Measurements from ENCODE around the gene ZNF358. TPM values are rescaled to one million over a fixed set of nuclear protein-coding genes. Genes with fewer than 3 reads are reported as not detected.

ZNF358 gene
- total RNA-seq, 1 donor from 2014 or later = 67.1 TPM

DNA sequence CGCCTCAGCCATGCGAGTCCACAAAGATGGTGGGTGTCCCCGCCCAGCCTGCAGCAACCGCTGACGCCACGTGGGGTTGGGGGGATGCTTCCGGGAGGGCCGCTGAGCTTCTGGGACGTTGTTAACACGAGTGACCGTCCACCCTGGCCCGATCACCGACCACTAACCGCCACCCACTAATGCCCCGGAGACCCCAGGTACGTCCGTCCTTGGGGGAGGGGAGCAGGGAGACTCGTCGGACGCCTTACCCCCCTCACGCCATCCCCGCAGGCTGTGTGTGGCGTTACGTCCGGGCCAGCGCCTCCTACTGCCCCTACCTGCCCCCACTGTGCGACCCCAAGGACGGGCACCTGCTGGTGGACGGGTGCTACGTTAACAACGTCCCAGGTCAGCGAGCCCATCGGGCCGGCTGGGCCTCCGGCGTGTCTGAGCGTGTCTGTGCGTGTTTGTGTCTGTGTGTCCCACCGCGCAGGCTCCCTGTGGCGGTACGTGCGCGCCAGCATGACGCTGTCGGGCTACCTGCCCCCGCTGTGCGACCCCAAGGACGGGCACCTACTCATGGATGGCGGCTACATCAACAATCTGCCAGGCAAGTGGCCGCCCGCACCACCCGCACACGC, 40.9 kb downstream of the ZNF358 start:
- DNase-seq (ENCODE audit: extremely low spot score, unreplicated experiment) = no peak
- Mint-ChIP-seq H3K27me3 (no peaks in the 10 kb centered on the region), H3K27ac (no peak overlapping the region), H3K36me3 (peaks cover 13% of the 10 kb centered on the region), H3K4me3 (no peak overlapping the region), H3K9me3 (no peaks in the 10 kb centered on the region), H3K4me1 (ENCODE audit: unreplicated experiment) (no peaks in the 10 kb centered on the region)
- TF ChIP-seq, protein P1, sequence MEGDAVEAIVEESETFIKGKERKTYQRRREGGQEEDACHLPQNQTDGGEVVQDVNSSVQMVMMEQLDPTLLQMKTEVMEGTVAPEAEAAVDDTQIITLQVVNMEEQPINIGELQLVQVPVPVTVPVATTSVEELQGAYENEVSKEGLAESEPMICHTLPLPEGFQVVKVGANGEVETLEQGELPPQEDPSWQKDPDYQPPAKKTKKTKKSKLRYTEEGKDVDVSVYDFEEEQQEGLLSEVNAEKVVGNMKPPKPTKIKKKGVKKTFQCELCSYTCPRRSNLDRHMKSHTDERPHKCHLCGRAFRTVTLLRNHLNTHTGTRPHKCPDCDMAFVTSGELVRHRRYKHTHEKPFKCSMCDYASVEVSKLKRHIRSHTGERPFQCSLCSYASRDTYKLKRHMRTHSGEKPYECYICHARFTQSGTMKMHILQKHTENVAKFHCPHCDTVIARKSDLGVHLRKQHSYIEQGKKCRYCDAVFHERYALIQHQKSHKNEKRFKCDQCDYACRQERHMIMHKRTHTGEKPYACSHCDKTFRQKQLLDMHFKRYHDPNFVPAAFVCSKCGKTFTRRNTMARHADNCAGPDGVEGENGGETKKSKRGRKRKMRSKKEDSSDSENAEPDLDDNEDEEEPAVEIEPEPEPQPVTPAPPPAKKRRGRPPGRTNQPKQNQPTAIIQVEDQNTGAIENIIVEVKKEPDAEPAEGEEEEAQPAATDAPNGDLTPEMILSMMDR (conservative IDR thresholded peaks at IDR 0.05) = no peak

GRCh38 chr19:7558667-7559066, 42.8 kb downstream of the ZNF358 start:
- Mint-ChIP-seq H3K9me3 (no peaks in the 10 kb centered on the region), H3K27me3 (no peaks in the 10 kb centered on the region), H3K4me3 (no peak overlapping the region), H3K36me3 (peaks cover 13% of the 10 kb centered on the region), H3K27ac (no peak overlapping the region), H3K4me1 (ENCODE audit: unreplicated experiment) (no peaks in the 10 kb centered on the region)
- no peak for DNase-seq (ENCODE audit: extremely low spot score, unreplicated experiment)
- TF ChIP-seq, protein P1 (conservative IDR thresholded peaks at IDR 0.05) = no peak

DNA sequence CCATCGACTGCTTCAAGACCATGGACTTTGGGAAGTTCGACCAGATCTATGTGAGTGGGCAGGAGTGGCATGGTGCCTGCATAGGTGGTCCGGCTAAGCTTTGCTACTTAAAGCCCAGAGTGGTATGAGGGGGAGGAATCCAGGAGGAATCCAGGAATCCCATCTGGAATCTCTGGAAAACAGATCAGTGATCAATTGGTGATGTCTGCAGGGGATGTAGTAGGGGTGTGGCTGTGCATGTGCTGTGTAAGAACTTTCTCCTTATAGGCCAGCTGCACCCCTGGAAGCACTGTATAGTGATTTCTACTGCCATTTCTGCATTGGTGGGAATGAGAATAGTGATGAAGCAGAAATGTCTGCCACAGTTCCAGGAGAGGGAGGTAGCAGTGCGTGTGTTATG, 43.2 kb downstream of the ZNF358 start:
- TF ChIP-seq, protein P1 (conservative IDR thresholded peaks at IDR 0.05) = no peak
- Mint-ChIP-seq H3K4me3 (no peak overlapping the region), H3K36me3 (peaks cover 13% of the 10 kb centered on the region), H3K27ac (no peak overlapping the region), H3K9me3 (no peaks in the 10 kb centered on the region), H3K4me1 (ENCODE audit: unreplicated experiment) (no peaks in the 10 kb centered on the region), H3K27me3 (no peaks in the 10 kb centered on the region)
- no peak for DNase-seq (ENCODE audit: extremely low spot score, unreplicated experiment)

DNA sequence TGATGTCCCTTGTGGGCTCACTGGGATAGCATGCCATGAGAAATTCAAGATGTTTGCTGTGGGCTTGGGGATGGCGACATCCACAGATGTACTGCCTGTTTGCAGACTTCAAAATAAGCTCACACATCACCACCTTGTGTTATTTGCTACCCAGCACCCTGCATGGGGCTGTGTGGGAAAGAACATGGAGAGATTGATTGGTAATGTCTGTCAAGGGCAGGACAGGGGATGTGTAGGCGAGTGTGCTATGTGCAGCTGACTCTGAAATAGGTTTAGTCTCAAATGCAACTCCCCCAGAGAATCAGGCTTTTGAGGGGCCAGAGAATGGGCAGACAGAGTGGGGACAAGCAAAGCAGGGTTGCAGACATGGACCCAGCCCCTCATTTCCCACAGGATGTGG, 44.4 kb downstream of the ZNF358 start:
- DNase-seq (ENCODE audit: extremely low spot score, unreplicated experiment) = no peak
- Mint-ChIP-seq H3K4me3 (no peak overlapping the region), H3K27me3 (no peaks in the 10 kb centered on the region), H3K36me3 (peaks cover 13% of the 10 kb centered on the region), H3K27ac (no peak overlapping the region), H3K9me3 (no peaks in the 10 kb centered on the region), H3K4me1 (ENCODE audit: unreplicated experiment) (no peaks in the 10 kb centered on the region)
- TF ChIP-seq, protein P1 (conservative IDR thresholded peaks at IDR 0.05) = no peak

DNA sequence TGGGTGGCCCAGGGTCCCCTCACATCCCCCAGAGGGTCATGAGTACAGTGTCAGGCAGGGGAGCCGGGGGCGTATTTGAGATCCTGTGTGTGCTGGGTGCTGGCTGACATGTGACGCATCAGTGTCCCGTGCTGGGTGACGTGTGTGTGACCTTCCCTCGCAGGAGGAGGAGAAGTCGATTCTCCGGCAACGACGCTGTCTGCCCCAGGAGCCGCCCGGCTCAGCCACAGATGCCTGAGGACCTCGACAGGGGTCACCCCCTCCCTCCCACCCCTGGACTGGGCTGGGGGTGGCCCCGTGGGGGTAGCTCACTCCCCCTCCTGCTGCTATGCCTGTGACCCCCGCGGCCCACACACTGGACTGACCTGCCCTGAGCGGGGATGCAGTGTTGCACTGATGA, 45.4 kb downstream of the ZNF358 start:
- TF ChIP-seq, protein P1 (conservative IDR thresholded peaks at IDR 0.05) = no peak
- no peak for DNase-seq (ENCODE audit: extremely low spot score, unreplicated experiment)
- H3K4me3 Mint-ChIP-seq = no peak overlapping the region
- H3K36me3 Mint-ChIP-seq = peaks cover 13% of the 10 kb centered on the region
- H3K27me3 Mint-ChIP-seq = no peaks in the 10 kb centered on the region
- H3K27ac Mint-ChIP-seq = no peak overlapping the region
- no peaks in the 10 kb centered on the region for H3K9me3 Mint-ChIP-seq
- H3K4me1 Mint-ChIP-seq (ENCODE audit: unreplicated experiment) = no peaks in the 10 kb centered on the region
